ENCODE measurements around the gene METTL16.
"Not testable (repeated sequence)": the region's sequence is repeated elsewhere in the genome, so short reads cannot be mapped to it uniquely, and the experiment has no call there.

METTL16 gene

DNA sequence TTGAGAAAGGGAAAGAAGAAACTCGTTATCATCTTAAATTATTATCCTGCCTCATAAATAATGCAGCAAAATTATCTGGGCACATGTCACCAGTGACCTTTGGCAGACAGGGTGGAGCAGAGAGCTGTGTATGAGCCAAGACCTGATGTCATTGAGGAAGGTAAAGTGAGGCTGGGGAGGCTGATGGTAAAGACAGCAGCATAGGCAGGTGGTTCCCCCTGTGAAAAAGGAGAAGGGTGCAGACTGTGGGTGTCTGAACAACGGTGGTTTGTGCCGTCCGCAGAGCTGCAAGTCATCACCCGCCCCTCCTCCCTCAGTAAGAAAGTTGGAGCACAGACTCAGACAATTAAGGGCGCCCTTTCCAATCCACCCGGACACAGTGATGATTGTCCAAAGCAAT is 30.8 kb upstream of the METTL16 start:
- Histone ChIP-seq H3K4ac (ENCODE audit: low read depth, low read length) (no peak overlapping the region), H3K36me3 (ENCODE audit: control insufficient read depth in 1 of 2, insufficient read depth in 2 of 2, low read length in 2 of 2) (no peaks in the 10 kb centered on the region), H2AFZ (ENCODE audit: insufficient read depth, low read length, poor library complexity) (no peak overlapping the region), H3K18ac (ENCODE audit: low read length) (no peak overlapping the region), H2BK5ac (ENCODE audit: low read depth, low read length, poor library complexity) (no peak overlapping the region), H3K27ac (ENCODE audit: low read depth, low read length) (no peak overlapping the region), H4K12ac (ENCODE audit: low read depth, low read length) (no peak overlapping the region), H3K14ac (ENCODE audit: low read length) (no peak overlapping the region), H3K9ac (ENCODE audit: low read length) (peak overlapping the region; percentile 33), H3K79me2 (ENCODE audit: control insufficient read depth, insufficient read depth, low read length, poor library complexity) (no peaks in the 10 kb centered on the region), H2BK12ac (ENCODE audit: low read length) (no peak overlapping the region), H2AK5ac (ENCODE audit: low read length) (no peak overlapping the region), H4K91ac (ENCODE audit: low read depth, low read length) (no peak overlapping the region), H4K8ac (ENCODE audit: low read depth, low read length) (no peak overlapping the region), H3K4me1 (ENCODE audit: control insufficient read depth in 1 of 2, insufficient read depth in 2 of 2, low read length in 2 of 2) (peaks cover 3% of the 10 kb centered on the region in 2 experiments), H3K4me2 (ENCODE audit: low read length) (no peak overlapping the region), H3K23ac (ENCODE audit: low read length) (no peak overlapping the region), H3K4me3 (ENCODE audit: low read depth, low read length) (no peak overlapping the region), H3K9me3 (ENCODE audit: insufficient read depth, low read depth, low read length) (peaks cover 2% of the 10 kb centered on the region), H3K79me1 (ENCODE audit: low read length) (no peaks in the 10 kb centered on the region), H2BK120ac (ENCODE audit: insufficient read depth, low read length, poor library complexity) (no peak overlapping the region), H3K27me3 (ENCODE audit: insufficient read depth, low read length) (no peaks in the 10 kb centered on the region)
- no CpG with 5 or more reads among the region's 7 CpGs for WGBS (ENCODE audit: extremely low coverage, insufficient coverage, insufficient read length)
- DNase-seq: no peak

DNA sequence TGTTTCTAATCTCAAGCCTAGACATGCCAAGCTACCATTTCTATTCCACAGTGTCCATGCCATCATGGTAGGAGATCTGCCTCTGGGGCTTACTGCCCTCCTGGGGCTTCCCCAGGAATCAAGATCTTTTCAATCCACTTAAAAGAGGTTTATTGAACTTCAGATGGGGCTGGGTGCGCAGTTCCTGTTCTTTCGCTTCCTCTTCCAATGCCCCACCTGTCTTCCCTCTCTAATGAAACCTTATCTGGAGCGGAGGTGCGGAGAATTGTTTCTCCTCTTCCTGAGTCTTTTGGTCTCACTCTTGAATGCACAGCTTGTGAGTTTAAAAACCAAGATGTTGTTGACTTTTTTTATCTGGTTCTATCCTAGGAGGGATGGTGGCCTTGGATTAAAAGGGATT is 30.4 kb upstream of the METTL16 start:
- Histone ChIP-seq H2AFZ (ENCODE audit: insufficient read depth, low read length, poor library complexity) (no peak overlapping the region), H3K79me1 (ENCODE audit: low read length) (no peaks in the 10 kb centered on the region), H3K4ac (ENCODE audit: low read depth, low read length) (no peak overlapping the region), H3K4me2 (ENCODE audit: low read length) (no peak overlapping the region), H3K4me3 (ENCODE audit: low read depth, low read length) (no peak overlapping the region), H2BK120ac (ENCODE audit: insufficient read depth, low read length, poor library complexity) (no peak overlapping the region), H2AK5ac (ENCODE audit: low read length) (no peak overlapping the region), H4K91ac (ENCODE audit: low read depth, low read length) (no peak overlapping the region), H3K4me1 (ENCODE audit: control insufficient read depth in 1 of 2, insufficient read depth in 2 of 2, low read length in 2 of 2) (peaks cover 3% of the 10 kb centered on the region in 2 experiments), H3K18ac (ENCODE audit: low read length) (no peak overlapping the region), H3K36me3 (ENCODE audit: control insufficient read depth in 1 of 2, insufficient read depth in 2 of 2, low read length in 2 of 2) (no peaks in the 10 kb centered on the region), H3K27ac (ENCODE audit: low read depth, low read length) (no peak overlapping the region), H4K12ac (ENCODE audit: low read depth, low read length) (no peak overlapping the region), H3K9me3 (ENCODE audit: insufficient read depth, low read depth, low read length) (peaks cover 2% of the 10 kb centered on the region), H3K9ac (ENCODE audit: low read length) (no peak overlapping the region), H3K14ac (ENCODE audit: low read length) (no peak overlapping the region), H3K79me2 (ENCODE audit: control insufficient read depth, insufficient read depth, low read length, poor library complexity) (no peaks in the 10 kb centered on the region), H2BK12ac (ENCODE audit: low read length) (no peak overlapping the region), H3K23ac (ENCODE audit: low read length) (no peak overlapping the region), H4K8ac (ENCODE audit: low read depth, low read length) (no peak overlapping the region), H2BK5ac (ENCODE audit: low read depth, low read length, poor library complexity) (no peak overlapping the region), H3K27me3 (ENCODE audit: insufficient read depth, low read length) (no peaks in the 10 kb centered on the region)
- DNase-seq: no peak
- WGBS (ENCODE audit: extremely low coverage, insufficient coverage, insufficient read length): no CpG with 5 or more reads among the region's 4 CpGs

DNA sequence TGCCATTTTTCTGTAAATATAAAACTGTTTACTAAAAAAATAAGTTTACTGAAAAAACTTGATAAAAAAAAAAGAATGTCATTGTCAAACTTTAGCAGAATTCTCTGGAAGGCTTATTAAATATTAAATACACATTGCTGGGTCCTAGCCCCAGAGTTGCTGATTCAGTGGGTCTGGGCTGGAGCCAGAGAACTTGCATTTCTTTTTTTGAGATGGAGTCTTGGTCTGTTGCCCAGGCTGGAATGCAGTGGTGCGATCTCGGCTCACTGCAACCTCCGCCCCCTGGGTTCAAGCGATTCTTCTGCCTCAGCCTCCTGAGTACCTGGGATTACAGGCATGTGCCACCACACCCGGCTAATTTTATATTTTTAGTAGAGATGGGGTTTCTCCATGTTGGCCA is 25.9 kb upstream of the METTL16 start:
- WGBS (ENCODE audit: extremely low coverage, insufficient coverage, insufficient read length): no CpG with 5 or more reads among the region's 5 CpGs
- not testable (repeated sequence) for H3K14ac ChIP-seq (ENCODE audit: low read length); H2AK5ac ChIP-seq (ENCODE audit: low read length); H4K8ac ChIP-seq (ENCODE audit: low read depth, low read length); H3K4ac ChIP-seq (ENCODE audit: low read depth, low read length); H3K4me1 ChIP-seq (ENCODE audit: control insufficient read depth in 1 of 2, insufficient read depth in 2 of 2, low read length in 2 of 2); H3K4me2 ChIP-seq (ENCODE audit: low read length); H4K12ac ChIP-seq (ENCODE audit: low read depth, low read length); H2BK5ac ChIP-seq (ENCODE audit: low read depth, low read length, poor library complexity); H3K79me1 ChIP-seq (ENCODE audit: low read length); H2BK12ac ChIP-seq (ENCODE audit: low read length); H3K9ac ChIP-seq (ENCODE audit: low read length); H3K4me3 ChIP-seq (ENCODE audit: low read depth, low read length); H3K36me3 ChIP-seq (ENCODE audit: control insufficient read depth in 1 of 2, insufficient read depth in 2 of 2, low read length in 2 of 2); H4K91ac ChIP-seq (ENCODE audit: low read depth, low read length); H3K9me3 ChIP-seq (ENCODE audit: insufficient read depth, low read depth, low read length); H2BK120ac ChIP-seq (ENCODE audit: insufficient read depth, low read length, poor library complexity); H3K27ac ChIP-seq (ENCODE audit: low read depth, low read length); H3K18ac ChIP-seq (ENCODE audit: low read length); H3K23ac ChIP-seq (ENCODE audit: low read length); H3K79me2 ChIP-seq (ENCODE audit: control insufficient read depth, insufficient read depth, low read length, poor library complexity); DNase-seq; H3K27me3 ChIP-seq (ENCODE audit: insufficient read depth, low read length); H2AFZ ChIP-seq (ENCODE audit: insufficient read depth, low read length, poor library complexity)

DNA sequence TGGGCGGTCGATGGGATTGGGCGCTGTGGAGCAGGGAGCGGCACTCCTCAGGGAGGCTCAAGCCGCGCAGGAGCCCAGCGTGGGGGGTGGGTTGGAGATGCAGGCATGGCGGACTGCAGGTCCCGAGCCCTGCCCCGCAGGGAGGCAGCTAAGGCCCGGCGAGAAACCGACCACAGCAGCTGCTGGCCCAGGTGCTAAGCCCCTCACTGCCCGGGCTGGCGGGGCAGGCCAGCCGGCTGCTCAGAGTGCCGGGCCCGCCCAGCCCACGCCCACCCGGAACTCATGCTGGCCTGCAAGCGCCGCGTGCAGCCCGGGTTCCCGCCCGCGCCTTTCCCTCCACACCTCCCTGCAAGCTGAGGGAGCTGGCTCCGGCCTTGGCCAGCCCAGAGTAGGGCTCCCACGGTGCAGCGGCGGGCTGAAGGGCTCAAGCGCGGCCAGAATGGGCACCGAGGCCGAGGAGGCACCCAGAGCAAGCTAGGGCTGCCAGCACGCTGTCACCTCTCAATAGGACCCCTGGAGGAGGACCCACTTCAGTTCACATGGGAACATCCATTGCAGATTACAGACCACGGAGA is 20.5 kb upstream of the METTL16 start:
- Histone ChIP-seq H3K4me3 (ENCODE audit: low read depth, low read length) (no peak overlapping the region), H3K4me2 (ENCODE audit: low read length) (no peak overlapping the region), H3K23ac (ENCODE audit: low read length) (no peak overlapping the region), H2AFZ (ENCODE audit: insufficient read depth, low read length, poor library complexity) (no peak overlapping the region), H4K8ac (ENCODE audit: low read depth, low read length) (no peak overlapping the region), H4K91ac (ENCODE audit: low read depth, low read length) (no peak overlapping the region), H3K4me1 (ENCODE audit: control insufficient read depth in 1 of 2, insufficient read depth in 2 of 2, low read length in 2 of 2) (no peaks in the 10 kb centered on the region), H3K9ac (ENCODE audit: low read length) (no peak overlapping the region), H2AK5ac (ENCODE audit: low read length) (no peak overlapping the region), H3K14ac (ENCODE audit: low read length) (no peak overlapping the region), H3K79me2 (ENCODE audit: control insufficient read depth, insufficient read depth, low read length, poor library complexity) (no peaks in the 10 kb centered on the region), H2BK5ac (ENCODE audit: low read depth, low read length, poor library complexity) (no peak overlapping the region), H3K27me3 (ENCODE audit: insufficient read depth, low read length) (no peaks in the 10 kb centered on the region), H3K36me3 (ENCODE audit: control insufficient read depth in 1 of 2, insufficient read depth in 2 of 2, low read length in 2 of 2) (no peaks in the 10 kb centered on the region), H3K27ac (ENCODE audit: low read depth, low read length) (no peak overlapping the region), H4K12ac (ENCODE audit: low read depth, low read length) (no peak overlapping the region), H3K79me1 (ENCODE audit: low read length) (no peaks in the 10 kb centered on the region), H2BK12ac (ENCODE audit: low read length) (no peak overlapping the region), H3K18ac (ENCODE audit: low read length) (no peak overlapping the region), H3K9me3 (ENCODE audit: insufficient read depth, low read depth, low read length) (no peaks in the 10 kb centered on the region), H3K4ac (ENCODE audit: low read depth, low read length) (no peak overlapping the region), H2BK120ac (ENCODE audit: insufficient read depth, low read length, poor library complexity) (no peak overlapping the region)
- no CpG with 5 or more reads among the region's 37 CpGs for WGBS (ENCODE audit: extremely low coverage, insufficient coverage, insufficient read length)
- no peak for DNase-seq
